Activated B cell treated with CpG ODN at 0.5 μM for 24 hours (primary cell): ENCODE measurements around the gene POR. TPM values are rescaled to one million over a fixed set of nuclear protein-coding genes. Genes with fewer than 3 reads are reported as not detected.

Experiments used
- ATAC-seq: fragments of 200-7000 bp; cut with Tn5 transposase; one replicate; pipeline ENCODE4 v1.10.0; 2021; ENCODE audit warnings: low read depth, mild to moderate bottlenecking, moderate library complexity
- CTCF ChIA-PET: fragments of 350-600 bp; sonication (Branson Sonifier 250); formaldehyde crosslinking; loops from one replicate; lab custom pipeline; 2021; ENCODE audit warnings: antibody characterized with exemption; lab: Charles Lee
- POLR2A ChIA-PET: fragments of 350-600 bp; sonication (Branson Sonifier 250); formaldehyde crosslinking; loops from one replicate; lab custom pipeline; 2021; ENCODE audit warnings: antibody characterized with exemption; lab: Charles Lee
- DNase-seq: peaks from one replicate; pipeline ENCODE4 v3.0.0; 2022
- H3K27ac Mint-ChIP-seq: one replicate; pipeline ENCODE4 v1.8.0; 2020; ENCODE audit warnings: mixed read lengths
- H3K27me3 Mint-ChIP-seq: one replicate; pipeline ENCODE4 v1.8.0; 2021; ENCODE audit warnings: mixed read lengths
- H3K36me3 Mint-ChIP-seq: one replicate; pipeline ENCODE4 v1.8.0; 2021; ENCODE audit warnings: low read depth, mixed read lengths
- H3K4me1 Mint-ChIP-seq: one replicate; pipeline ENCODE4 v1.8.0; 2021; ENCODE audit warnings: mixed read lengths
- H3K4me3 Mint-ChIP-seq: one replicate; pipeline ENCODE4 v1.8.0; 2020; ENCODE audit warnings: mild to moderate bottlenecking, mixed read lengths
- H3K9me3 Mint-ChIP-seq: one replicate; pipeline ENCODE4 v1.8.0; 2020; ENCODE audit warnings: mixed read lengths
- intact Hi-C: fragments of 100-400 bp; cut with micrococcal nuclease; formaldehyde crosslinking; loops from one replicate; pipeline ENCODE4 v1.15.1; 2024
- total RNA-seq: library from RNA; stranded (reverse); gene quantifications from 2 replicates; pipeline ENCODE4 v1.2.3, GENCODE V29; 2022
- TF ChIP-seq, protein P1 (sequence below): fragments of 200-600 bp; IDR thresholded peaks from one replicate; pipeline ENCODE4 v1.8.0; 2022; ENCODE audit warnings: antibody characterized with exemption, mild to moderate bottlenecking

POR gene
- 63.5 and 66.8 TPM in 2 replicates for total RNA-seq

DNA sequence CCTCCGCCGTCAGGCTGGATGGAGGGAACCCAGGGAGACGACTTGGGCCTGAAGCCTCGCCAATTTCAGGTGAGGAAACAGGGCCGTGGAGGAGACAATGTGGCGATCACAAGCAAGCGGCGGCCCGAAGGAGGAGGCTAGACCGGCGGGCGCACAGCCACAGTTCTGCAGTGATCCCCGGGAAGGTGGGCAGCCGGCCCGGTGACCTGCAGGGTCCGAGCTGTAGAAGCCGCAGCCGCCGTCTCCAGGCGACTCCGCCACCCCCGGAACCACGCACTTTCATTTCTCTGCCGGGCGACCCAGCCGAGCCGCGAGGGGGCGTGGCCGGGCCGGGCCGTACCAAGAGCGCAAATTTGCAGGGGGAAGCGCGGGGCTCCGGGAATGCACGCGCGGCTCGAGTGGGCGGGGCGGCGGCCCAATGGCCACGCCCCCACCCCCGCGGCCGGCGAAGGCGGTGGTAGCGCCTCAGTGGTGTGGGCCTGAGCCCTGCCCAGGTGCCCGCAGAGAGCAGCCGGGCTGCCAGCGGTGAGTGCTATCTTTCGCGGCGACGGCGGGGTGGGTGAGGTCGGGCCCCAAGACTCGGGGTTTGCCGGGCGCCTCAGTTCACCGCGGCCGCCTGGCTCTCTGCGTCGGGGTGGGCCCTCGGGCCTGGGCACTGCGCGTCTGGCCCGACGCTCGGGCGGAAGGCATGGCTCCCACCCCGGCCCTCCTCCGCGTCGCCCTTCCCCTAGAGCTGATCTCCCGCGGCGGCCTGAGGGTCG, at the start of gene POR:
POR (plus strand) TSS at position 501 of the 761 bp plus-strand sequence. CDS start 38,847 bp downstream, outside the sequence.
- POLR2A ChIA-PET: interaction anchor here (0.5 to 4.3 kb wide), 17 partner anchors 10 to 404 kb away, joined by 3 to 38 read pairs (median 5); partner anchors contain the start of genes MDH2, RHBDD2 and STYXL1
- Mint-ChIP-seq H3K9me3 (no peaks in the 10 kb centered on the region), H3K27me3 (no peaks in the 10 kb centered on the region), H3K36me3 (peaks cover 5% of the 10 kb centered on the region), H3K4me1 (peaks cover 33% of the 10 kb centered on the region), H3K27ac (peak within 1 kb of the TSS; percentile 94), H3K4me3 (peak within 1 kb of the TSS; percentile 90)
- CTCF ChIA-PET: interaction anchor here (1.1 to 2.0 kb wide), 2 partner anchors 106 to 133 kb away, joined by 3 to 7 read pairs; partner anchors contain the start of genes MDH2 and STYXL1
- DNase-seq (peak; percentile 100), ATAC-seq (peak; percentile 94)
- intact Hi-C loops: loop anchor here (1.0 to 10.0 kb wide), 7 partner anchors 36 to 1740 kb away; partner anchors contain the start of genes EIF4H, MDH2, RHBDD2 and TMEM120A
- TF ChIP-seq, protein P1, sequence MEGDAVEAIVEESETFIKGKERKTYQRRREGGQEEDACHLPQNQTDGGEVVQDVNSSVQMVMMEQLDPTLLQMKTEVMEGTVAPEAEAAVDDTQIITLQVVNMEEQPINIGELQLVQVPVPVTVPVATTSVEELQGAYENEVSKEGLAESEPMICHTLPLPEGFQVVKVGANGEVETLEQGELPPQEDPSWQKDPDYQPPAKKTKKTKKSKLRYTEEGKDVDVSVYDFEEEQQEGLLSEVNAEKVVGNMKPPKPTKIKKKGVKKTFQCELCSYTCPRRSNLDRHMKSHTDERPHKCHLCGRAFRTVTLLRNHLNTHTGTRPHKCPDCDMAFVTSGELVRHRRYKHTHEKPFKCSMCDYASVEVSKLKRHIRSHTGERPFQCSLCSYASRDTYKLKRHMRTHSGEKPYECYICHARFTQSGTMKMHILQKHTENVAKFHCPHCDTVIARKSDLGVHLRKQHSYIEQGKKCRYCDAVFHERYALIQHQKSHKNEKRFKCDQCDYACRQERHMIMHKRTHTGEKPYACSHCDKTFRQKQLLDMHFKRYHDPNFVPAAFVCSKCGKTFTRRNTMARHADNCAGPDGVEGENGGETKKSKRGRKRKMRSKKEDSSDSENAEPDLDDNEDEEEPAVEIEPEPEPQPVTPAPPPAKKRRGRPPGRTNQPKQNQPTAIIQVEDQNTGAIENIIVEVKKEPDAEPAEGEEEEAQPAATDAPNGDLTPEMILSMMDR: no peak

DNA sequence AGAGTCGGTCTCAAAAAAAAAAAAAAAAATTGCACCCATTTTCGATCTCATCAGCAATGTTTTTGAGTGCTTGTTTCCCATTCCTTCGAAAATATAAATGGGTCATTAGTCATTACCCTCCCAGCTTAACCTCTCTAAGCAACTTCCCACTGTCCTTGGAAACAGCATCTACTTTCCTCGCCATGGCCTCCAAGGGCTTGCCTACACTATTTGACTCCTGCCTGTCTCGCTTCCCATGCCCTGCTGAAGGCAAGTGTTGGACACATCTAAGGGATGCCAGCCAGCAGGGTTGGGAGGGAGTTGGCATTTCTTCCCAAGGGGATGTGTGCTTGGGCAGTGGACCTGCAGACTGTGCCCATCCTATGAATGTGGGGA, 48.9 kb upstream of the POR start:
- no peaks in the 10 kb centered on the region for H3K9me3 Mint-ChIP-seq
- H3K4me1 Mint-ChIP-seq: no peaks in the 10 kb centered on the region
- intact Hi-C loops: no loop called here
- H3K36me3 Mint-ChIP-seq: no peaks in the 10 kb centered on the region
- POLR2A ChIA-PET: interaction anchor here (1.2 to 1.7 kb wide), 3 partner anchors 49 to 154 kb away, joined by 4 to 8 read pairs (median 6); partner anchors contain the start of gene POR
- no peak overlapping the region for H3K4me3 Mint-ChIP-seq
- CTCF ChIA-PET: interaction anchor here (1.8 to 4.0 kb wide), 3 partner anchors 144 to 157 kb away, joined by 4 to 57 read pairs (median 6); no protein-coding TSS in a partner anchor
- DNase-seq (no peak), ATAC-seq (no peak)
- H3K27me3 Mint-ChIP-seq: peaks cover 16% of the 10 kb centered on the region
- H3K27ac Mint-ChIP-seq: no peak overlapping the region
- TF ChIP-seq, protein P1: no peak

DNA sequence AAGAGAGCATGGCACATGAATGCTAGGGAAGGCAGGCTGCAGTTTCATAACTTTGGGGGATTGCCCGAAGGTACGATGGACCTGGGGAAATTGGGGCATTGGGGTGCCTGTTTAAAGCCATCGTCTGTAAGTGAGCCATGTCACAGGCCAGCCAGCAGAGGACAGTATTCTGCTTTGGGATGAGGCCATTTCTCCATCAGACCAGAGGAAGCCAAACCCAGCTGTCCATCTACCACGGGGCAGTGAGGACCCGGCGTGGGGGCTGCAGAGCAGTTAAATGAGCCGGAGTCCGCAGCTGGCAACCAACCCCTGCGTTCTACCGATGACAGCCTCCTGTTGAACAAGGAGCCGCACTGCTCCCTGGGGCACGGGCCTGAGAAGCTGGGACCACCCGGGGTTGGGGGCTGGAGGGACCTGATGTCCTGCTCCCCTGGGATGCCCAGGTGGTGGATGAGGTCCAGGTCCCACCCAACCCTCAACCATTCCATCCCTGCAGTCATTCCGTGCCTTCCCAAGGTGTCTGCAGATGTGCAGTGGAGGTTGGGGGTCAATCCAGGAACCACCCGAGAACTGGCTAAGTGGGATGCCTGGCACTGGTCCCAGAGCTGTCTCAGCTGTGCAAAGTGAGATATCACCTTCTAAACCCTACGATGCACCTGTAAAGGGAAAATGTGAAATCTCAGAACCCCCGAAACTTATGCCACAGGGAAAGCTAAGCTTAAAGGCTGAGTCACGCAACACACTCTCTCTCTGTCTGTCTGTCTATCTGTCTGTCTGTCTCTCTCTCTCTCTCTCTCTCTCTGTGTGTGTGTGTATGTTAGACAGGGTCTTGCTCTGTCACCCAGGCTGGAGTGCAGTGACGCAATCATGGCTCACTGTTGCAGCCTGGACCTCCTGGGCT, 48.2 kb upstream of the POR start:
- Mint-ChIP-seq H3K27ac (no peak overlapping the region), H3K36me3 (no peaks in the 10 kb centered on the region), H3K9me3 (no peaks in the 10 kb centered on the region), H3K4me1 (no peaks in the 10 kb centered on the region), H3K27me3 (peaks cover 16% of the 10 kb centered on the region), H3K4me3 (no peak overlapping the region)
- ATAC-seq: peak; percentile 69
- POLR2A ChIA-PET: interaction anchor here (1.2 to 1.7 kb wide), 3 partner anchors 49 to 153 kb away, joined by 4 to 8 read pairs (median 6); partner anchors contain the start of gene POR
- TF ChIP-seq, protein P1: no peak
- no peak for DNase-seq
- intact Hi-C loops: no loop called here
- CTCF ChIA-PET: interaction anchor here (1.1 to 4.0 kb wide), 4 partner anchors 93 to 156 kb away, joined by 3 to 57 read pairs (median 5); no protein-coding TSS in a partner anchor

DNA sequence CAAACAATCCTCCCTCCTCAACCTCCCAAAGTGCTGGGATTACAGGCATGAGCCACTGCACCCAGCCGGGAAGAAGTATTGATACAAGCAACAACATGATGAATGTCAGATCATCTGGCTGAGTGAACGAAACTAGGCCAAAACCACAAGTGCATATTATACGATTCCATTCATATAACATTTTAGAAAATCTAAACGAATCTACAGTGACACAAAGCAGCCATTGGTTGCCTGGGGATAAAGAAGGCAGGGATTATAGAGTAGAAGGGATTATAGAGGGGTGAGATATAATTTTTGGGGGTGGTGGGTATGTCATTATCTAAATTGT, 47.6 kb upstream of the POR start:
- intact Hi-C loops: no loop called here
- ATAC-seq (no peak), DNase-seq (no peak)
- no peaks in the 10 kb centered on the region for H3K36me3 Mint-ChIP-seq
- ChIA-PET POLR2A (interaction anchor here (1.7 kb wide), 1 partner anchor 48 kb away, joined by 8 read pairs; the partner anchor contains the start of gene POR), CTCF (interaction anchor here (1.1 to 4.0 kb wide), 3 partner anchors 92 to 153 kb away, joined by 3 to 57 read pairs (median 4); no protein-coding TSS in a partner anchor)
- H3K9me3 Mint-ChIP-seq: no peaks in the 10 kb centered on the region
- TF ChIP-seq, protein P1: no peak
- no peaks in the 10 kb centered on the region for H3K4me1 Mint-ChIP-seq
- no peak overlapping the region for H3K27ac Mint-ChIP-seq
- H3K4me3 Mint-ChIP-seq: no peak overlapping the region
- peaks cover 16% of the 10 kb centered on the region for H3K27me3 Mint-ChIP-seq
